Cardiac muscle cell (in vitro differentiated cells and primary cell): ENCODE results near the gene P2RY2. TPM values are rescaled to one million over a fixed set of nuclear protein-coding genes. Genes with fewer than 3 reads are reported as not detected.
A peak's percentile ranks its signal among the peaks of the same experiment; 100 is the strongest.

Experiments
- DNase-seq, 2 donors: peaks; one replicate each; pipeline versions ENCODE4 v3.0.0 to v3.0.0-alpha.2; 2010 to 2017; ENCODE audit warnings: low read depth in 1 of 2, low spot score in 1 of 2
- H3K27ac ChIP-seq: fragments of 200-600 bp; sonication (generic); 2 replicates; pipeline ENCODE4 v1.5.1; 2016
- H3K27me3 ChIP-seq: fragments of 200-600 bp; sonication (generic); 2 replicates; pipeline ENCODE4 v1.6.0; 2016; ENCODE audit warnings: control low read depth
- H3K36me3 ChIP-seq: fragments of 200-600 bp; sonication (generic); 2 replicates; pipeline ENCODE4 v1.5.1; 2016; ENCODE audit warnings: control low read depth
- H3K4me1 ChIP-seq: fragments of 200-600 bp; sonication (generic); 2 replicates; pipeline ENCODE4 v1.8.1; 2017; ENCODE audit warnings: low read depth, mild to moderate bottlenecking, mixed run types
- H3K4me3 ChIP-seq: fragments of 200-600 bp; sonication (generic); 2 replicates; pipeline ENCODE4 v1.5.1; 2016; ENCODE audit warnings: mild to moderate bottlenecking
- H3K9me3 ChIP-seq: fragments of 200-600 bp; sonication (generic); 2 replicates; pipeline ENCODE4 v1.5.1; 2017; ENCODE audit warnings: low read depth, mild to moderate bottlenecking, control low read depth
- CTCF ChIP-seq: IDR thresholded peaks from 2 replicates; pipeline ENCODE4 v1.5.1; 2012; ENCODE audit warnings: low read depth, mild to moderate bottlenecking, low read length
- polyA plus RNA-seq: library from polyadenylated mRNA; unstranded; fragments of >200 nt; fragmentation: Nextera tagmentation; extraction: Ambion mirVana; gene quantifications from 2 replicates; pipeline ENCODE4 v1.2.1, GENCODE V29; 2016
- total RNA-seq: library from RNA; depleted of rRNA; stranded (reverse); fragments of >200 nt; gene quantifications from 2 replicates; pipeline ENCODE4 v1.2.3, GENCODE V29; 2016

Gene P2RY2
- total and polyA plus RNA-seq, 2 experiments from 2014 or later, result 0.48 to 0.83 TPM

- H3K9me3 ChIP-seq, result no peaks in the 10 kb centered on the region
- H3K27ac ChIP-seq, result no peak overlapping the region
- no peak overlapping the region for H3K4me3 ChIP-seq
- peak in 1 of 2 donors; percentile 34 for DNase-seq
- no peaks in the 10 kb centered on the region for H3K36me3 ChIP-seq
- peaks cover under 1% of the 10 kb centered on the region for H3K27me3 ChIP-seq
- peak; percentile 4 for TF ChIP-seq CTCF
- peaks cover 23% of the 10 kb centered on the region for H3K4me1 ChIP-seq
These were observed 44.2 kb upstream of the P2RY2 start for GRCh38 chr11:73173755-73174494.

- DNase-seq, result no peak
- Histone ChIP-seq H3K27ac (no peak overlapping the region), H3K36me3 (no peaks in the 10 kb centered on the region), H3K9me3 (no peaks in the 10 kb centered on the region), H3K4me3 (no peak overlapping the region), H3K27me3 (peaks cover 6% of the 10 kb centered on the region), H3K4me1 (peaks cover 23% of the 10 kb centered on the region)
- TF ChIP-seq CTCF, result no peak
These were observed 43.6 kb upstream of the P2RY2 start for GRCh38 chr11:73174495-73174791.

GRCh38 chr11:73175551-73176144, 42.4 kb upstream of the P2RY2 start:
- H3K36me3 ChIP-seq, result no peaks in the 10 kb centered on the region
- no peaks in the 10 kb centered on the region for H3K9me3 ChIP-seq
- no peak overlapping the region for H3K27ac ChIP-seq
- DNase-seq, result peak in 1 of 2 donors; percentile 41
- TF ChIP-seq CTCF, result no peak
- H3K27me3 ChIP-seq, result peaks cover 7% of the 10 kb centered on the region
- peaks cover 23% of the 10 kb centered on the region for H3K4me1 ChIP-seq
- H3K4me3 ChIP-seq, result no peak overlapping the region

- Histone ChIP-seq H3K4me1 (peaks cover 23% of the 10 kb centered on the region), H3K27me3 (peaks cover 7% of the 10 kb centered on the region), H3K9me3 (no peaks in the 10 kb centered on the region), H3K27ac (no peak overlapping the region), H3K36me3 (no peaks in the 10 kb centered on the region), H3K4me3 (no peak overlapping the region)
- TF ChIP-seq CTCF, result no peak
- no peak for DNase-seq
These were observed 41.8 kb upstream of the P2RY2 start for GRCh38 chr11:73176145-73176873.

- Histone ChIP-seq H3K4me3 (no peak overlapping the region), H3K4me1 (peaks cover 23% of the 10 kb centered on the region), H3K9me3 (no peaks in the 10 kb centered on the region), H3K27ac (no peak overlapping the region), H3K27me3 (peaks cover 7% of the 10 kb centered on the region), H3K36me3 (no peaks in the 10 kb centered on the region)
- DNase-seq, result no peak
- no peak for TF ChIP-seq CTCF
These were observed 41.3 kb upstream of the P2RY2 start for GRCh38 chr11:73176874-73177155.
